ENCODE data around the gene TMEM181. TPM values are rescaled to one million over a fixed set of nuclear protein-coding genes. Genes with fewer than 3 reads are reported as not detected.
"Not testable (repeated sequence)": the region's sequence is repeated elsewhere in the genome, so short reads cannot be mapped to it uniquely, and the experiment has no call there.

The TMEM181 gene
- total RNA-seq, 1 donor from 2014 or later = 28.4 TPM

- H3K27ac ChIP-seq = peak overlapping the region; percentile 99
- peaks cover 43% of the 10 kb centered on the region for H3K4me1 ChIP-seq
- H3K27me3 ChIP-seq (ENCODE audit: low read depth) = no peaks in the 10 kb centered on the region
- H3K9me3 ChIP-seq = no peaks in the 10 kb centered on the region
- no peak overlapping the region for H3K4me3 ChIP-seq
- no peak for TF ChIP-seq CTCF (IDR thresholded peaks at IDR 0.05)
- ATAC-seq (no peak), DNase-seq (no peak)
- intact Hi-C loops (cut with DNase I) = no loop called here
- no peaks in the 10 kb centered on the region for H3K36me3 ChIP-seq
Measured at GRCh38 chr6:158646023-158646910, 86.4 kb downstream of the TMEM181 start.

- Histone ChIP-seq H3K36me3 (no peaks in the 10 kb centered on the region), H3K9me3 (no peaks in the 10 kb centered on the region), H3K4me1 (peaks cover 31% of the 10 kb centered on the region), H3K27ac (no peak overlapping the region), H3K27me3 (ENCODE audit: low read depth) (no peaks in the 10 kb centered on the region), H3K4me3 (no peak overlapping the region)
- intact Hi-C loops (cut with DNase I) = no loop called here
- no peak for TF ChIP-seq CTCF (IDR thresholded peaks at IDR 0.05)
- DNase-seq (no peak), ATAC-seq (no peak)
Measured at GRCh38 chr6:158647501-158647900, 87.6 kb downstream of the TMEM181 start.

GRCh38 chr6:158648682-158649131 is 88.8 kb downstream of the TMEM181 start:
- H3K36me3 ChIP-seq = no peaks in the 10 kb centered on the region
- H3K4me3 ChIP-seq = no peak overlapping the region
- intact Hi-C loops (cut with DNase I) = no loop called here
- H3K9me3 ChIP-seq = no peaks in the 10 kb centered on the region
- peak overlapping the region; percentile 76 for H3K27ac ChIP-seq
- H3K27me3 ChIP-seq (ENCODE audit: low read depth) = no peaks in the 10 kb centered on the region
- DNase-seq = no peak
- TF ChIP-seq CTCF (IDR thresholded peaks at IDR 0.05) = no peak
- H3K4me1 ChIP-seq = peaks cover 22% of the 10 kb centered on the region
- ATAC-seq = no peak

GRCh38 chr6:158649289-158650143 is 89.6 kb downstream of the TMEM181 start, which contains the start of gene SYTL3:
TSS of gene SYTL3 (plus strand) at chr6:158650054. CDS start at chr6:158663269, 13,215 bp downstream.
- peak; percentile 55 to 76 for ATAC-seq
- peak within 1 kb of the TSS; percentile 76 for H3K27ac ChIP-seq
- DNase-seq = peak; percentile 80
- H3K4me1 ChIP-seq = peaks cover 28% of the 10 kb centered on the region
- intact Hi-C loops (cut with DNase I) = no loop called here
- no peak for TF ChIP-seq CTCF (IDR thresholded peaks at IDR 0.05)
- H3K27me3 ChIP-seq (ENCODE audit: low read depth) = no peaks in the 10 kb centered on the region
- H3K36me3 ChIP-seq = no peaks in the 10 kb centered on the region
- peak within 1 kb of the TSS; percentile 4 for H3K4me3 ChIP-seq
- no peaks in the 10 kb centered on the region for H3K9me3 ChIP-seq

GRCh38 chr6:158651981-158652737 is 92.3 kb downstream of the TMEM181 start:
- H3K9me3 ChIP-seq; ATAC-seq; intact Hi-C loops (cut with DNase I); H3K27me3 ChIP-seq (ENCODE audit: low read depth); DNase-seq; H3K36me3 ChIP-seq; H3K4me3 ChIP-seq: not testable (repeated sequence)
- peak overlapping the region; percentile 42 for H3K27ac ChIP-seq
- H3K4me1 ChIP-seq = peaks cover 49% of the 10 kb centered on the region

Data from lower lobe of right lung (tissue), 2 donors.